ENCODE results near the gene ANKRD39.
A peak's percentile ranks its signal among the peaks of the same experiment; 100 is the strongest.

The ANKRD39 gene

GRCh38 chr2:96897491-96898134 lies 39.8 kb upstream of the ANKRD39 start:
- no peak for TF ChIP-seq CTCF (conservative IDR thresholded peaks at IDR 0.05; ENCODE audit: low read depth, low read length)
- Histone ChIP-seq H3K79me2 (ENCODE audit: insufficient read depth, low read depth) (no peaks in the 10 kb centered on the region), H3K9ac (no peak overlapping the region), H3K27me3 (ENCODE audit: insufficient read depth, low read depth) (no peaks in the 10 kb centered on the region), H4K20me1 (ENCODE audit: insufficient read depth) (no peaks in the 10 kb centered on the region), H3K4me2 (no peak overlapping the region), H3K4me1 (ENCODE audit: low read depth, poor library complexity, severe bottlenecking) (peaks cover 13% of the 10 kb centered on the region), H3K27ac (no peak overlapping the region), H3K36me3 (ENCODE audit: insufficient read depth) (no peaks in the 10 kb centered on the region), H3K4me3 (IDR thresholded peaks at IDR 0.05; ENCODE audit: insufficient read depth, low read depth, low read length) (no peak overlapping the region), H2AFZ (ENCODE audit: low read depth) (no peak overlapping the region)

DNA sequence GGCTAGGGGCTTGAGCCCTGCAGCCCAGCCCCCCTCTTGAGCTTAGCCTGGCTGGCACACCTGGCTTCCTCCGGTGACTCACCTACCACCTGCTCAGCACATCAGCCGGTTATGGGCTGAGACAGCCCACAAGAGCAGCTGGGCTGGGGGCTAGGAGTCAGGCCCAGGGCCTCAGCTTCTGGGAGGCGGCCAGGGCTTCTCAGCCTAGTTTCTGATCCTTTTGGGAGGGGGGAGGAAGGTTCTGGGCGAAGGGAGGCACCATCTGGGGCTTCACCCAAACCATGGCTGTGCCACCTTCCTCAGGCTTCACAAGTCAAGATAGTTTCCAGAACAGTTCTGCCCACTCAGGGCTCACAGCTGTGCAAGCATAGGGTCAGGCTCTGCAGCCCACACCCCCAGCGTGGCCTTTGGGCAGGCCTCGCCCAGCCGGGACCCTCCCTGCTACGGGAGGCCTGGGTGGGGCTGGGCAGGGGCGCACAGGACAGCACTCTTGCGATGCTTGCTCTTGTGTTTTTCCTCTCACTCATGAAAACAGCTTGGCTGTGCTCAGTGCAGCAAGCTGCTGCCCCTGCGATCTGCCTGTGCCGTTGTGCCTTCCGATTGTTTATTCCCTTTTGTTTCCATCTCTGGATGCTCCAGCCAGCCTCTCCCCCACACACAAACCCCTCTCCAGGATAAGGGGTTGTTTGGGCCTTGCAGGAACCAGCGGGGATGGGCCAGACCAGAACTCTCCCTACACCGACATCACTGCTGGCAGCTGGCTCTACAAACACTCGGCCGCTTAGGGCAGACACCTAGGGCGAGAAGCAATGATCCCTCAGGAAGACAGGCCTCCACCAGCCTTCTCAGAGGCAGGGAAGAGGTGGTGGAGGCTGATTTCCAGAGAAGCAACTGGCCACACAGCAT lies 38.2 kb upstream of the ANKRD39 start:
- Histone ChIP-seq H3K36me3 (ENCODE audit: insufficient read depth) (no peaks in the 10 kb centered on the region), H3K4me1 (ENCODE audit: low read depth, poor library complexity, severe bottlenecking) (peaks cover 13% of the 10 kb centered on the region), H3K4me3 (IDR thresholded peaks at IDR 0.05; ENCODE audit: insufficient read depth, low read depth, low read length) (no peak overlapping the region), H4K20me1 (ENCODE audit: insufficient read depth) (no peaks in the 10 kb centered on the region), H3K27ac (no peak overlapping the region), H3K4me2 (peak overlapping the region; percentile 1; the same call in 1 of the 2 replicates), H3K79me2 (ENCODE audit: insufficient read depth, low read depth) (no peaks in the 10 kb centered on the region), H2AFZ (ENCODE audit: low read depth) (peak overlapping the region; percentile 17; the same call in 1 of the 2 replicates), H3K27me3 (ENCODE audit: insufficient read depth, low read depth) (no peaks in the 10 kb centered on the region), H3K9ac (no peak overlapping the region)
- no peak for TF ChIP-seq CTCF (conservative IDR thresholded peaks at IDR 0.05; ENCODE audit: low read depth, low read length)

GRCh38 chr2:96895032-96895745 lies 37.4 kb upstream of the ANKRD39 start:
- Histone ChIP-seq H3K9ac (no peak overlapping the region), H3K4me2 (peak overlapping the region; percentile 1; the same call in 1 of the 2 replicates), H3K27ac (no peak overlapping the region), H3K36me3 (ENCODE audit: insufficient read depth) (no peaks in the 10 kb centered on the region), H3K4me3 (IDR thresholded peaks at IDR 0.05; ENCODE audit: insufficient read depth, low read depth, low read length) (no peak overlapping the region), H3K4me1 (ENCODE audit: low read depth, poor library complexity, severe bottlenecking) (peaks cover 13% of the 10 kb centered on the region), H4K20me1 (ENCODE audit: insufficient read depth) (no peaks in the 10 kb centered on the region), H3K79me2 (ENCODE audit: insufficient read depth, low read depth) (no peaks in the 10 kb centered on the region), H3K27me3 (ENCODE audit: insufficient read depth, low read depth) (no peaks in the 10 kb centered on the region), H2AFZ (ENCODE audit: low read depth) (peak overlapping the region; percentile 17; the same call in 1 of the 2 replicates)
- TF ChIP-seq CTCF (conservative IDR thresholded peaks at IDR 0.05; ENCODE audit: low read depth, low read length): no peak

- Histone ChIP-seq H3K9ac (no peak overlapping the region), H3K36me3 (ENCODE audit: insufficient read depth) (no peaks in the 10 kb centered on the region), H3K79me2 (ENCODE audit: insufficient read depth, low read depth) (no peaks in the 10 kb centered on the region), H2AFZ (ENCODE audit: low read depth) (no peak overlapping the region), H3K4me2 (no peak overlapping the region), H3K27me3 (ENCODE audit: insufficient read depth, low read depth) (no peaks in the 10 kb centered on the region), H3K4me1 (ENCODE audit: low read depth, poor library complexity, severe bottlenecking) (peaks cover 13% of the 10 kb centered on the region), H3K27ac (no peak overlapping the region), H3K4me3 (IDR thresholded peaks at IDR 0.05; ENCODE audit: insufficient read depth, low read depth, low read length) (no peak overlapping the region), H4K20me1 (ENCODE audit: insufficient read depth) (no peaks in the 10 kb centered on the region)
- no peak for TF ChIP-seq CTCF (conservative IDR thresholded peaks at IDR 0.05; ENCODE audit: low read depth, low read length)
These were observed 36.3 kb upstream of the ANKRD39 start for GRCh38 chr2:96894151-96894531.
